ENCODE data around the gene SNX22. TPM values are rescaled to one million over a fixed set of nuclear protein-coding genes. Genes with fewer than 3 reads are reported as not detected.

SNX22 gene
- total and polyA plus RNA-seq, 9 of the 15 experiments (the other 6 are each of a cell fraction or from before 2014, with no cell fraction given), result 0.91 to 3.0 (median 2.0) TPM

- TF ChIP-seq AFF4 (CRISPR knock-in tag; IDR thresholded peaks at IDR 0.05) (no peak), EZH2 (IDR thresholded peaks at IDR 0.05; ENCODE audit: borderline replicate concordance, low read depth, low read length) (no peak), ZNF518B (CRISPR knock-in tag; IDR thresholded peaks at IDR 0.05) (no peak), RBM25 (IDR thresholded peaks at IDR 0.05; ENCODE audit: low read depth, low read length, severe bottlenecking) (no peak), SIX5 (IDR thresholded peaks at IDR 0.05; ENCODE audit: borderline replicate concordance in 1 of 2, insufficient read depth in 1 of 2, low read depth in 1 of 2, low read length in 2 of 2) (no peak), ZNF23 (CRISPR knock-in tag; IDR thresholded peaks at IDR 0.05) (no peak), RBM34 (IDR thresholded peaks at IDR 0.05; ENCODE audit: borderline replicate concordance, insufficient read depth, low read length) (no peak), ZFX (CRISPR knock-in tag; IDR thresholded peaks at IDR 0.05) (no peak), PHTF2 (CRISPR knock-in tag; IDR thresholded peaks at IDR 0.05) (no peak), TEAD2 (tag; IDR thresholded peaks at IDR 0.05) (no peak), RNF2 (IDR thresholded peaks at IDR 0.05) (no peak), CEBPZ (IDR thresholded peaks at IDR 0.05; ENCODE audit: borderline replicate concordance, low read depth, low read length) (no peak), YY1 (IDR thresholded peaks at IDR 0.05; ENCODE audit: borderline replicate concordance in 1 of 3, control insufficient read depth in 1 of 3, extremely low read depth in 1 of 3, insufficient read depth in 3 of 3, insufficient read length in 1 of 3, insufficient replicate concordance in 2 of 3, low read depth in 1 of 3, low read length in 2 of 3) (no peak), CTBP1 (IDR thresholded peaks at IDR 0.05; ENCODE audit: borderline replicate concordance) (no peak), NR2C2 (CRISPR knock-in tag; IDR thresholded peaks at IDR 0.05) (no peak), NR2C2 (tag; IDR thresholded peaks at IDR 0.05) (no peak)
These were observed 10.4 kb downstream of the SNX22 start (continued) for GRCh38 chr15:64161688-64162477.

Measured in K562 (cell line).